ENCODE results near the gene NCR2.

The NCR2 gene

GRCh38 chr6:41335296-41335695, at the start of gene NCR2:
TSS of gene NCR2 (plus strand) at chr6:41335608. CDS start at chr6:41335877, 269 bp downstream.
- TF ChIP-seq GATA2 (IDR thresholded peaks at IDR 0.05; ENCODE audit: low read depth, low read length) (no peak), GATA3 (IDR thresholded peaks at IDR 0.05; ENCODE audit: low read depth, low read length) (no peak)

GRCh38 chr6:41286544-41287346, 48.7 kb upstream of the NCR2 start, which contains the start of gene TREM1:
TSS of gene TREM1 (minus strand) at chr6:41286682. CDS start at chr6:41286655, 27 bp downstream.
- TF ChIP-seq GATA2 (IDR thresholded peaks at IDR 0.05; ENCODE audit: low read depth, low read length) (no peak), GATA3 (IDR thresholded peaks at IDR 0.05; ENCODE audit: low read depth, low read length) (no peak)

- TF ChIP-seq GATA3 (IDR thresholded peaks at IDR 0.05; ENCODE audit: low read depth, low read length): no peak
- no peak for TF ChIP-seq GATA2 (IDR thresholded peaks at IDR 0.05; ENCODE audit: low read depth, low read length)
These were observed 47.2 kb upstream of the NCR2 start for GRCh38 chr6:41288030-41288753.

GRCh38 chr6:41288754-41289129, 46.7 kb upstream of the NCR2 start:
- TF ChIP-seq GATA2 (IDR thresholded peaks at IDR 0.05; ENCODE audit: low read depth, low read length) (no peak), GATA3 (IDR thresholded peaks at IDR 0.05; ENCODE audit: low read depth, low read length) (no peak)

GRCh38 chr6:41289815-41290214, 45.6 kb upstream of the NCR2 start:
- TF ChIP-seq GATA3 (IDR thresholded peaks at IDR 0.05; ENCODE audit: low read depth, low read length) (no peak), GATA2 (IDR thresholded peaks at IDR 0.05; ENCODE audit: low read depth, low read length) (no peak)

GRCh38 chr6:41291717-41292116, 43.7 kb upstream of the NCR2 start:
- TF ChIP-seq GATA3 (IDR thresholded peaks at IDR 0.05; ENCODE audit: low read depth, low read length) (no peak), GATA2 (IDR thresholded peaks at IDR 0.05; ENCODE audit: low read depth, low read length) (no peak)

- TF ChIP-seq GATA2 (IDR thresholded peaks at IDR 0.05; ENCODE audit: low read depth, low read length) (no peak), GATA3 (IDR thresholded peaks at IDR 0.05; ENCODE audit: low read depth, low read length) (no peak)
These were observed 41.1 kb upstream of the NCR2 start for GRCh38 chr6:41294214-41294872.

GRCh38 chr6:41298785-41299502, 36.5 kb upstream of the NCR2 start:
- no peak for TF ChIP-seq GATA3 (IDR thresholded peaks at IDR 0.05; ENCODE audit: low read depth, low read length)
- TF ChIP-seq GATA2 (IDR thresholded peaks at IDR 0.05; ENCODE audit: low read depth, low read length): no peak

GRCh38 chr6:41302638-41303037, 32.8 kb upstream of the NCR2 start:
- no peak for TF ChIP-seq GATA3 (IDR thresholded peaks at IDR 0.05; ENCODE audit: low read depth, low read length)
- TF ChIP-seq GATA2 (IDR thresholded peaks at IDR 0.05; ENCODE audit: low read depth, low read length): no peak

- TF ChIP-seq GATA2 (IDR thresholded peaks at IDR 0.05; ENCODE audit: low read depth, low read length): no peak
- TF ChIP-seq GATA3 (IDR thresholded peaks at IDR 0.05; ENCODE audit: low read depth, low read length): no peak
These were observed 29.1 kb upstream of the NCR2 start for GRCh38 chr6:41306187-41306854.

- TF ChIP-seq GATA3 (IDR thresholded peaks at IDR 0.05; ENCODE audit: low read depth, low read length): no peak
- TF ChIP-seq GATA2 (IDR thresholded peaks at IDR 0.05; ENCODE audit: low read depth, low read length): no peak
These were observed 20.2 kb upstream of the NCR2 start for GRCh38 chr6:41315203-41315602.

GRCh38 chr6:41315943-41316620, 19.3 kb upstream of the NCR2 start:
- no peak for TF ChIP-seq GATA3 (IDR thresholded peaks at IDR 0.05; ENCODE audit: low read depth, low read length)
- TF ChIP-seq GATA2 (IDR thresholded peaks at IDR 0.05; ENCODE audit: low read depth, low read length): no peak

- TF ChIP-seq GATA2 (IDR thresholded peaks at IDR 0.05; ENCODE audit: low read depth, low read length) (no peak), GATA3 (IDR thresholded peaks at IDR 0.05; ENCODE audit: low read depth, low read length) (no peak)
These were observed 17.2 kb upstream of the NCR2 start for GRCh38 chr6:41318261-41318653.

Data from SH-SY5Y (cell line).